A549 treated with GW870086 at 1 μM for 4 hours (cell line): ENCODE results near the gene CEP43. TPM values are rescaled to one million over a fixed set of nuclear protein-coding genes. Genes with fewer than 3 reads are reported as not detected.

Source experiments
- total RNA-seq: library from RNA; stranded (reverse); fragments of 200-300 nt; extraction: Qiagen RNA extraction; gene quantifications from 5 replicates; pipeline ENCODE4 v1.2.3, GENCODE V29; 2022; ENCODE audit warnings: low read depth

Gene CEP43
- total RNA-seq = 8.2 to 10.1 TPM (median 8.7 TPM) in 5 replicates

GRCh38 chr6:166999145-166999883 lies at the start of gene CEP43:
Gene CEP43, plus strand, starts transcription at chr6:166999397. Its CDS starts 16 bp downstream, at chr6:166999413.

DNA sequence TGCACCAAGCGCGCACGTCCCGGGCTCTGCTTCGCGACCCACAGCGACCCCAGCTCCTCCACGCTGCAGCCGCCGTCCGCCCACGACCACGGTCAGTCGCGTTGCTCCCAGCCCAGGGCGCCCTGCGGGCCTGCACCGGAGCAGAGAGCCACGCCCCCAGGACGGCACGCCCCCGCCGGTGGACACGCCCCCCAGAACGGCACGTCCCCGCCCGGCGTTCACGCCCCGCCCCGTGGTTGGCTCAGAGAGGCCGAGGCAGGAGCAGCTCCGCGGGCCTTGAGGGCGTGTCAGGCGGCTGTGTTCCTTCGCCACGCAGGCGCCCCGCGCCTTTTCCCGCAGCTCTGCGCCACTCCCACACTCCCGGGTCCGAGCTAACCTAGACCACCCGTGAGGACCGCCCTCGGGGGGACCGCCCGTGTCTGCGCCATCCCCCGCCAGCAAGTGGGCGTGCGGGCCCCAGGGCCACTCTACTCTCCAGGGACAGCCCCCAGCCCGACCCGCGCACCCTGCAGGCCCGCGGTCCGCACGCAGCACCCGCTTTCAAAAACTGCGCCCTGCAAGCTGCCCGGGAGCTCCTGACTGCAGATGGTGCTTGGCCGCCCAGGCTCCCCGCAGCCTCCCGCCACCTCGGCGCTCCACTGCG lies 42.6 kb upstream of the CEP43 start, which contains the start of gene RNASET2:
TSS of gene RNASET2 (minus strand) at position 107 of the 643 bp plus-strand sequence. CDS start 368 bp downstream, outside the sequence.

Other genes with a start within 250 kb of the CEP43 start
- gene RNASET2, start 42.8 kb upstream of the CEP43 start, total RNA-seq = 14.4 to 18.9 TPM (median 15.6 TPM) in 5 replicates
- 0.16 TPM in 1 of 5 replicates, not detected in the others for gene CCR6, start 123.7 kb downstream of the CEP43 start, total RNA-seq
- gene GPR31, start 158.6 kb downstream of the CEP43 start, total RNA-seq = not detected in 5 replicates